Activated T-cell treated with anti-CD3 and anti-CD28 coated beads for 1 hour (primary cell): Measurements from ENCODE around the gene ENTPD3.
A peak's percentile ranks its signal among the peaks of the same experiment; 100 is the strongest.

Experiments
- DNase-seq: peaks from one replicate; pipeline ENCODE4 v3.0.0-alpha.2; 2020; ENCODE audit warnings: low read depth

The ENTPD3 gene

GRCh38 chr3:40404591-40405198 is 17.7 kb downstream of the ENTPD3 start:
- DNase-seq = no peak

DNA sequence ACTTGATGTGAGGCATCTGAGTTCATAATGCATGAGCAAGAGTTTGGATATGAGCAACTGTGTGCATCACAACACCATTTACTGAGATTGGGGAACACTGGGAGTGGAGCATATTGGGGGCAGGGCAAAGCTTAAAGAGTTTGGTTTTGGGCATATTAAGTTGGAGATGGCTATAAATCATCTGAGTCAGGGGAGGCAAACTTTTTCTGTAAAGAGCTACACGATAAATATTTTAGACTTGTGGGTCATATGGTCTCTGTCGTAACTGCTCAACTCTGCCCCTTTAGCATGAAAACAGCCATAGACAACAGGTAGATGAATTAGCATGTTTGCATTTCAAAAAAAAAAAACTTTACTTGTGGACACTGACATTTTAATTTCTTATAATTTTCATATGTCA is 20.0 kb downstream of the ENTPD3 start:
- no peak for DNase-seq

DNA sequence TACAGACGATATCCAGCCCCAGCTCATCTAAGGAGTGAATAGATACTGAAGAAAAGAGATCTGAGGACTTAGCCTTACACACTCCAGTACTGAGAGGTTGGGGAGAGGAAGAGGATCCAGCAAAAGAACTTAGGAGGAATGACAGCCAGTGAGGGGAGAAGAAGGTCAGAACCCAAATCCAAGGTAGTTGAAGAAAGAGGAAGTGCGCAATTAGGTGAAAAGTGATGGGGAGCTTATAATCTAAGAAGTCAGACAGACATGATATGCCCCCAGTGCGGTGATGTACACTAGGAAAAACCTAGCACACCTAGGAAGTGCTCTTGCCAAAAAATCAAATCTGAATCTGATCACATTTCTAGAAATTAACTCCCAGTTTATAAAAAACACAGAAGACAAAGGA is 20.6 kb downstream of the ENTPD3 start:
- DNase-seq = no peak

GRCh38 chr3:40414270-40414669 is 27.3 kb downstream of the ENTPD3 start:
- DNase-seq = no peak

GRCh38 chr3:40417845-40418543 is 31.0 kb downstream of the ENTPD3 start:
- no peak for DNase-seq

DNA sequence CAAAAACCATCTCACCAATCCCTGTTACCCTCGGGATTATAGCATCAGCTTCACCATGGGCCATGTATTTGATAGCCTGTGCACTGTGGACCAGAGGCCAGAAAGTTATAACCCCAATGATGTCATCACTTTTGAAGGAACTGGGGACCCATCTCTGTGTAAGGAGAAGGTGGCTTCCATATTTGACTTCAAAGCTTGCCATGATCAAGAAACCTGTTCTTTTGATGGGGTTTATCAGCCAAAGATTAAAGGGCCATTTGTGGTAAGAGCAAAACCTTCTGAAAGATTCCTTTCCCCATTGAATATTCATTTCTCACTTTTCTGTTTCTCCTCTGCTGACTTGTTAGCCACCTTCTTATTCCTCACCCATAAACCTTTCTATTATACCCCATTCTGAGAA is 35.9 kb downstream of the ENTPD3 start:
- DNase-seq = no peak

DNA sequence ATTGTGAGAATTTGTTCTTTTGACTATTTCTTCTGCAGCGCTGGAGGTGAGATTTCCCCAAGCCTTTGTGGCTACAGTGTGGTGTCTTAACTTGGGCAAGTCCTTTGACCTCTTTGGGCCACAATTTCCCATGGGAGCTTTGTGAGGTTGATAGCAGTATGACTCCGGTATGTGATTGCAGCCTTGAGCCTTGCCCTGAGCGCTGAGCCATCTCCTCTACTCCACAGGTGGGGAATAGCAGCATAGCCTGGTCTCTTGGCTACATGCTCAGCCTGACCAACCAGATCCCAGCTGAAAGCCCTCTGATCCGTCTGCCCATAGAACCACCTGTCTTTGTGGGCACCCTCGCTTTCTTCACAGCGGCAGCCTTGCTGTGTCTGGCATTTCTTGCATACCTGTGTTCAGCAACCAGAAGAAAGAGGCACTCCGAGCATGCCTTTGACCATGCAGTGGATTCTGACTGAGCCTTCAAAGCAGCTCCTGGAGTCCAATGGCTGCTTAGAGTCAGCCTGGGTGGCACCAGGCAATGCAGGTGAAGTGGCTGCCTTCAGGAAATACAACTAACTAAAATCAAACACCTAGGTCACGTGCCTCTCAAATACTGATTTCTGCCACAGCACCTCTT is 40.2 kb downstream of the ENTPD3 start:
- no peak for DNase-seq

DNA sequence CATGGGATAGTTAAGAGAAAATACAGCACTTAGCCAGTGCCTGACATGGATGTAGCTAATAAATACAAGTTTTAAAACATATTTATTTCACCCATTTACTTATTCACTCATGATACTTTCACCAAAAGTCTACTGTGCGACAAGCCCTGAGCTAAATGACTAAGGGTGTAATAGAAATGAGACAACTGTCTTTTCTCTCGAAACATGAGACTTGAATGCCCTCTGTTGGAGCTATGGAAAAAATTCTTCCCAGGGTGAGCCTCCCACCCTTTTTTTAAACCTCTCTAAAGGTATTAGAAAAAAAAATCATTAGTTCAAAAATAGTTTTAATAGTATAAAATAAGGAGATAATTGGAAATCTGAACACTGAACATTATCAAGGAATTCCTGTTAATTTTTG is 45.8 kb downstream of the ENTPD3 start:
- DNase-seq = no peak

- DNase-seq = no peak
Measured at GRCh38 chr3:40437889-40438288, 50.9 kb downstream of the ENTPD3 start.

DNA sequence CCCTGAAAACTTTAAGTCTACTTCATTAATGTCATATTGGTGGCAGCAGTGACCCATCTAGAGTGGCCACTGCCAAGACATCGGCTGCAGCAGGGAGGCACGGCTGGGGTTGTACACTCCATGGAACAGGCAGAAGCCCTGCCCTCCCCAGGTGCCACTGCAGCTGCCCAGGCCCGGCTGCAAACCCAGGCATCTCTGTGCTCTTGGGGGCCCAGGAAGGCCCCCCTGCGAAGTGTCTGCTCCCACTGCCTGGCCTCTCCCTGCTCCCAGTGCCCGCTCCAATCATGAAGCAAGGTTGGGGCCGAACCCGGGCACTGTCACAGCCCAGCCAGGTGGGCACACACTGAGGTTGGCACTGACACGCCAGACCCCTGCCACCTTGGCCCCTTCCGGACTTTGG is 58.1 kb downstream of the ENTPD3 start:
- DNase-seq = no peak

GRCh38 chr3:40445880-40446279 is 58.9 kb downstream of the ENTPD3 start:
- no peak for DNase-seq

DNA sequence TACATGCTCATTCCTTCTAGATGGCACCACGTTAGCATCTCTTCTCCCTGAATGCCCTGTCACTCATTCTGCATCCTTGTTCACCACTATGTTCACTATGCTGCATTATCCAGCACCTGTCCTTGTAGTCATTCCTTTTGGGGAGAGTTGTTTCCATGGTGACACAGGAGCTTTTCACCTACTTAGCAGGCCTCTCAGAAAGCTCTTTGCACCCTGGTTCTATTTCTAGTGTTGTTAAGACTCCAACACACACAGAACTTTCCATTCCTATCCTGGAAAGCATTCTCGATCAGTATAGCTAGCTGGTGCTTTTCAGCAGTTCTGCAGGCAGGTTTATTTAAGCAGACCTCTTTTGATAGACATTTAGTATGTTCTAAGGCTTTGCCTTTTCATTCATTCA is 63.5 kb downstream of the ENTPD3 start:
- DNase-seq = no peak

GRCh38 chr3:40451551-40451950 is 64.6 kb downstream of the ENTPD3 start:
- DNase-seq = no peak

- no peak for DNase-seq
Measured at GRCh38 chr3:40452057-40452456, 65.1 kb downstream of the ENTPD3 start.

- no peak for DNase-seq
Measured at GRCh38 chr3:40452562-40452875, 65.5 kb downstream of the ENTPD3 start.

DNA sequence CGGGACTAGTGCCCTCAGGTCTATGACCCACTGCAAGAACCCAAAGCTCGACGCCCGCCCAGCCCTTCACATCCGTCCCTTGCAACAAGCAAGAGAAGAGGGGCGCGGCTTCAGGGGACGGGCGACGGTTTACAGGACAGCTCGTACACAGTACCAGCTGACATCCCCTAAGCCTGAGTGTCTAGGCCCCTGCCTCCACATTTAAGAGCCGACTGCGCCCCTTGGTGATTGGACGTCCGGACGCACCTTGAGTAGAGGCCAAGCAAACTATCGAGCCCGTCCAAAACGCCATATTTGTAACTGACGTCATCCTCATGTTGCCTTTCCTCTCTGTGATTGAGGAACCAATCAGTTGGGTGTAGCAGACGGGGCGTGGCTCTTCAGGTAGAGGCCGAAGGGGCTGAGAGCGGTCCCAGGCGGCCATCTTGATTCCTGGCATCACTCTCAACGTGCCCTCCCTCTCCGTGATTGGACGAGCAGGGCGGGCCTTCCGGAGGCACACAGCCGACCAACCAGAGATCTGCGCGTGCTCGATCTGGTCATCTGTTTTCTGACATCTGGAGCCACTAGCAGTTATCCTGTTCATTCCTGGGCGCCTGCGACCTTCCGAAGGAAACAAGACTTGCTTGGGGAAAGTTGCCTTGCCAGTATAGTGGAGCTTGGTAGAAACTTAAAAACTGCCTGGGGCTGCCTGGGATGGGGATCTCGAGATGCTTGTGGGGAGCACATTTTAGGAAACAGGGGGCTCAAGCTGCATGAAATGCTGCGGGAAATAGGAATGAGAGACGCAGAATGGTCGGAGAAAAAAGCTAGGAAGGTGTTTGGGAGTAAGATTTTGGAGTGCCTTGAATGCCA is 66.1 kb downstream of the ENTPD3 start:
- DNase-seq = peak; percentile 90

DNA sequence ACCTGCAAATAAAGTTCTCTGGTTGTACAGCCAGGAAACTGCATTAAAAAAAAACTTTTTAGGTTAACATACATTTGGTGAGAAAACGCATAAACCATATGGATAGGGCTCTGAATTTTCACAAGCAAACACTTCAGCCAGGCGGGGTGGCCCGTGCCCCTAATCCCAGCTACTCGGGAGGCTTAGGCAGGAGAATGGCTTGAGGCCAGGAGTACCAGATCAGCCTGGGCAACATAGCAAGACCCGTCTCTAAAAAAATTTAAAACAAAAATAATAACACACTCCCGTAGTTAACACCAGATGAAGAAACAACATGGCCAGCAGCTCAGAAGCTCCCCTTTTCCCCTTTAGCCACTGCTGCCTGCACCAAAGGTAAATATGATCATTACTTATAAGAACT is 66.9 kb downstream of the ENTPD3 start:
- DNase-seq = no peak

GRCh38 chr3:40455328-40455727 is 68.3 kb downstream of the ENTPD3 start:
- no peak for DNase-seq

DNA sequence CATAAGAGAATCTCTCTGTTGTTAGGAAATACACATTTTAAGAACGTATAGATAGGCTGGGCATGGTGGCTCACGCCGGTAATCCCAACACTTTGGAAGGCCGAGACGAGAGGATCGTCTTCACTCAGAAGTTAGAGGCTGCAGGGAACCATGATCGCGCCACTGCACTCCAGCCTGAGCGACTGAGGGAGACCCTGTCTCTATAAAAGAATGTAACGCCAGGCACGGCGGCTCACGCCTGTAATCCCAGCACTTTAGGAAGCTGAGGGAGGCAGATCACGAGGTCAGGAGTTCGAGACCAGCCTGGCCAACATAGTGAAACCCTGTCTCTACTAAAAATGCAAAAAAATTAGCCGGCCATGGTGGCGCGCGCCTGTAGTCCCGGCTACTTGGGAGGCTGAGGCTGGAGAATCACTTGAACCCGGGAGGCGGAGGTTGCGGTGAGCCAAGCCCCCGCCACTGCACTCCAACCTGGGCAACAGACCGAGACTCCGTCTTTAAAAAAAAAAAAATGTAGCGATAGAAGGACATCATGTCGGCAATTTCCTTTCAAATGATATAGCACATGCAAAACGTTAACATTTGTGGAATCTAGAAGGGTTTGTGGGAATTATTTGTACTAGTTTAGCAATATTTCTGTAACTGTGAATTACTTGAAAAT is 69.4 kb downstream of the ENTPD3 start:
- DNase-seq = no peak

DNA sequence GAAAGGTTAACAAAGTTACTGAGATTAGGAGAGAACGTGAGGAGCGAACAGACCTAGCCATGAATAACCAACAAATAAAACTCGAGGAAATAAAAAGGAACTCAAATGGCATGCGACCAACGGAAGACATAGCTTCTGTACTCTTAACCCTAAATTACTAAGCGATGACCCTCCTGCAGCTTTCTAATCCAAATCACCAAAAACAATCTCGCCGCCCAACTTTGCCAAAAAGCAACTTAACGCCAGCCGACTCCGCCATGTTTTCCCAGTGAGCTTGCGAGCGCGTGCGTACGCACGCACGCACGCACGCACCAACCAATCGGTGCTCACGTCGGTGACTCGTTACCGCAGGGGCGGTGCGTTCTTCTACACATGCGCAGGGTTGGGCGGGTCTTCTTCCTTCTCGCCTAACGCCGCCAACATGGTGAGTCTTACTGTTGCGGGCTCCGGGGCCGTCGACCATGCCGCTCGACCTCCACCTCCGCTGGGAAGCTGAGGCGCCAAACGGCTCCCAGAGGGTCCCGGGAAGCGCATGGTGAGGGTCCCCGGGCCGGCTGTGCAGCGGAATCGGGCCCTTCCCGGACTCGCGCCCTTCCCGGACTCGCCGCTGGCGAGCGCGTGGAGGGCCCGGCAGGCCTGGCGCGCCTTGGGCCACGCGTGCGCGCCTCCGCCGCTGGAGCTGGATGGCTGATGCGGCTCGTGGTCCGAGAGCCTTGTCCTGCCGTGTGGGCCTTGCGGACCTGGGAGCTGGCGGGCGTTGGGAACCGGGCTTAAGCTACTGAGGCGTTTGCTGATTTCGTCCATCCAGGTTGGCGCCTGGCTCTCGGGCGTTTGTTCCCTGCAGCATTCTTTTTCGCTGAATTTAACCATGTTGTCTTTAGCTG is 70.2 kb downstream of the ENTPD3 start, which contains the start of gene RPL14:
TSS of gene RPL14 (plus strand) at position 400 of the 884 bp plus-strand sequence. CDS start at position 533, 133 bp downstream.
- peak; percentile 92 for DNase-seq

DNA sequence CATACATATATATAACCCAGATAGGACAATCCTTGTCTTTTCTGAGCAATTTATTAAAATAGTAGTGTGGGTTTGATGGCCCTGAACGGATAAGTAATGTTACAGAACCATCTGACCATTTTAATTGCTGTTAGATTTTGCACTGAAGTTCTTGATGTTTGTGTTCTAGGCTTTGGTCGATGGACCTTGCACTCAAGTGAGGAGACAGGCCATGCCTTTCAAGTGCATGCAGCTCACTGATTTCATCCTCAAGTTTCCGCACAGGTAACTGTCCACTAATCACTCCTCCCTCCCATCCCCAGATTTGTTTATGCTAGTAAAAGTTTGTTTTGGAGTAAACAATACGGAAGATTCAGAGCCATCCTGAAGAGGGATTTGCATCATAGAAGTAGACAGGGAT is 71.5 kb downstream of the ENTPD3 start:
- DNase-seq = no peak
